ENCODE measurements around the gene CRYBA4.

Gene CRYBA4

GRCh38 chr22:26621663-26622062 is at the start of gene CRYBA4:
CRYBA4 (plus strand) TSS chr22:26621963; CDS start chr22:26622597, 634 bp downstream.
- FAIRE-seq (no peak), DNase-seq (ENCODE audit: insufficient read length, low spot score) (no peak)
- TF ChIP-seq CTCF (IDR thresholded peaks at IDR 0.05; ENCODE audit: insufficient read depth, missing control alignments): no peak

- TF ChIP-seq CTCF (IDR thresholded peaks at IDR 0.05; ENCODE audit: insufficient read depth, missing control alignments): no peak
- FAIRE-seq (no peak), DNase-seq (ENCODE audit: insufficient read length, low spot score) (no peak)
These were observed 48.6 kb upstream of the CRYBA4 start for GRCh38 chr22:26573026-26573662.

GRCh38 chr22:26574001-26574723 is 47.6 kb upstream of the CRYBA4 start:
- FAIRE-seq (no peak), DNase-seq (ENCODE audit: insufficient read length, low spot score) (no peak)
- TF ChIP-seq CTCF (IDR thresholded peaks at IDR 0.05; ENCODE audit: insufficient read depth, missing control alignments): no peak

GRCh38 chr22:26576026-26576680 is 45.6 kb upstream of the CRYBA4 start:
- no peak for DNase-seq (ENCODE audit: insufficient read length, low spot score)
- TF ChIP-seq CTCF (IDR thresholded peaks at IDR 0.05; ENCODE audit: insufficient read depth, missing control alignments): no peak
- FAIRE-seq: no peak

- no peak for DNase-seq (ENCODE audit: insufficient read length, low spot score)
- no peak for TF ChIP-seq CTCF (IDR thresholded peaks at IDR 0.05; ENCODE audit: insufficient read depth, missing control alignments)
- no peak for FAIRE-seq
These were observed 44.7 kb upstream of the CRYBA4 start for GRCh38 chr22:26577081-26577480.

- FAIRE-seq: no peak
- TF ChIP-seq CTCF (IDR thresholded peaks at IDR 0.05; ENCODE audit: insufficient read depth, missing control alignments): no peak
- DNase-seq (ENCODE audit: insufficient read length, low spot score): no peak
These were observed 42.4 kb upstream of the CRYBA4 start for GRCh38 chr22:26579331-26579886.

All from D721Med (cell line).